ENCODE results near the gene EIF2B2. TPM values are rescaled to one million over a fixed set of nuclear protein-coding genes. Genes with fewer than 3 reads are reported as not detected.

EIF2B2 gene
- total and polyA plus RNA-seq, 2 of the 13 experiments (the other 11 are each of a cell fraction or from before 2014, with no cell fraction given), result 54.4 to 78.6 TPM

DNA sequence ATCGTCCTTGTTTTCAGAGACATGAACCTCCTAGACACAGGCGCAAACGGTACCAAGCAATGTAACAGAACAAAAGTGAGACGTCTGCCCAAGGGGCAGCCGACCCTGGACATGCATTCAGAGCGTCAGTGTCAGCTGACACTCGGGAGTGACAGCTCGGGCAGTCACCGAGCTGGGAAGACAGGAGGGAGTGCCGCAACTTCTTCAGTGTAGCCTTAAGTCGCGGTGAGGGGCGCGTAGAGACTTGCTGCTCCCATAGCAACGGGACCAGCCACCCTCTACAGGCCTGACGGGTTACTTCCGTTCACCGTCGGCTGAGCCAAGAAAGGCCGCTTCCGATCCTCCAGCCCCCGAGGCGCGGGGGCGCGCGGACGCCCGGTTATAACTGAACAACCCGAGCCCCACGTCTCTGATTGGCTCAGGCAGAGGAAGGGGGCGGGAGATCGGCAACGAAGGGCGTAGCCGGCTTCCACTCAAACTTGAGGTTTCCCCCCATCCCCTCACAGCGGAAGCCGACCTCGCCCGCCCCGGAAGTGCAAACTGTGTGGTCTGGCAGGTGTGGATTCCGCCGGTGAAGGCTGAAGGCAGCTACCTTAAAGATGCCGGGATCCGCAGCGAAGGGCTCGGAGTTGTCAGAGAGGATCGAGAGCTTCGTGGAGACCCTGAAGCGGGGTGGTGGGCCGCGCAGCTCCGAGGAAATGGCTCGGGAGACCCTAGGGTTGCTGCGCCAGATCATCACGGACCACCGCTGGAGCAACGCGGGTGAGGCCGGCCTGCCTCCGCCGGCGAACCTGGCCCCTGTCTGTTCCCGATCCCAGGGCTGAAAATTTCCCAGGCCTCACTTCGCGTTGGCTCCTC is at the start of gene EIF2B2 (continued):
- TF ChIP-seq, protein P1, sequence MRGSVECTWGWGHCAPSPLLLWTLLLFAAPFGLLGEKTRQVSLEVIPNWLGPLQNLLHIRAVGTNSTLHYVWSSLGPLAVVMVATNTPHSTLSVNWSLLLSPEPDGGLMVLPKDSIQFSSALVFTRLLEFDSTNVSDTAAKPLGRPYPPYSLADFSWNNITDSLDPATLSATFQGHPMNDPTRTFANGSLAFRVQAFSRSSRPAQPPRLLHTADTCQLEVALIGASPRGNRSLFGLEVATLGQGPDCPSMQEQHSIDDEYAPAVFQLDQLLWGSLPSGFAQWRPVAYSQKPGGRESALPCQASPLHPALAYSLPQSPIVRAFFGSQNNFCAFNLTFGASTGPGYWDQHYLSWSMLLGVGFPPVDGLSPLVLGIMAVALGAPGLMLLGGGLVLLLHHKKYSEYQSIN (CRISPR knock-in tag; IDR thresholded peaks at IDR 0.05; ENCODE audit: borderline replicate concordance), result no peak
- no peak for TF ChIP-seq ZNF225 (CRISPR knock-in tag; IDR thresholded peaks at IDR 0.05)
- TF ChIP-seq, protein P2, sequence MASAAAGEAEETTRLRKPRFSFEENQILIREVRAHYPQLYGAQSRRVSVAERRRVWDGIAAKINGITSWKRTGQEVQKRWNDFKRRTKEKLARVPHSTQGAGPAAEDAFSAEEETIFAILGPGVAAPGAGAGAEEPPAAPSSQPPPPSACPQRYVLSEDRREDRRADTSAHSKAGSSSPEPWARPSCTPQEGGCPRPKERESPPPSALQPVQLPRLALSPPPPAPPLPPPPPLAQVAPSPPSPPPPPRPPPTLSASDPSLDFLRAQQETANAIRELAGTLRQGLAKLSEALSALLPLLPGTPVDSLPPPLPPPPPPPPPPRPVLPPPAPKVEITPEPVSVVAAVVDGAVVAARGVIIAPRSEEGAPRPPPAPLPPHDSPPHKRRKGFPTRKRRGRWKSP (CRISPR knock-in tag; IDR thresholded peaks at IDR 0.05), result no peak
- no peak for TF ChIP-seq JUN (CRISPR knock-in tag; IDR thresholded peaks at IDR 0.05)
- no peak for TF ChIP-seq THYN1 (CRISPR knock-in tag; IDR thresholded peaks at IDR 0.05; ENCODE audit: borderline replicate concordance, low read depth)
- TF ChIP-seq RAD51 (IDR thresholded peaks at IDR 0.05; ENCODE audit: borderline replicate concordance), result no peak
- peak; percentile 70; the same call in 1 of the 2 replicates for TF ChIP-seq YEATS2 (CRISPR knock-in tag; IDR thresholded peaks at IDR 0.05; ENCODE audit: borderline replicate concordance)
- TF ChIP-seq ZNF607 (CRISPR knock-in tag; IDR thresholded peaks at IDR 0.05; ENCODE audit: borderline replicate concordance), result no peak; the same call in 1 of the 2 replicates
- TF ChIP-seq, protein P3, sequence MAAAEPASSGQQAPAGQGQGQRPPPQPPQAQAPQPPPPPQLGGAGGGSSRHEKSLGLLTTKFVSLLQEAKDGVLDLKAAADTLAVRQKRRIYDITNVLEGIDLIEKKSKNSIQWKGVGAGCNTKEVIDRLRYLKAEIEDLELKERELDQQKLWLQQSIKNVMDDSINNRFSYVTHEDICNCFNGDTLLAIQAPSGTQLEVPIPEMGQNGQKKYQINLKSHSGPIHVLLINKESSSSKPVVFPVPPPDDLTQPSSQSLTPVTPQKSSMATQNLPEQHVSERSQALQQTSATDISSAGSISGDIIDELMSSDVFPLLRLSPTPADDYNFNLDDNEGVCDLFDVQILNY (CRISPR knock-in tag; conservative IDR thresholded peaks at IDR 0.05), result no peak
- TF ChIP-seq KLF11 (CRISPR knock-in tag; IDR thresholded peaks at IDR 0.05), result no peak
- TF ChIP-seq ZBTB1 (CRISPR knock-in tag; IDR thresholded peaks at IDR 0.05; ENCODE audit: borderline replicate concordance), result no peak
- TF ChIP-seq, protein P4, sequence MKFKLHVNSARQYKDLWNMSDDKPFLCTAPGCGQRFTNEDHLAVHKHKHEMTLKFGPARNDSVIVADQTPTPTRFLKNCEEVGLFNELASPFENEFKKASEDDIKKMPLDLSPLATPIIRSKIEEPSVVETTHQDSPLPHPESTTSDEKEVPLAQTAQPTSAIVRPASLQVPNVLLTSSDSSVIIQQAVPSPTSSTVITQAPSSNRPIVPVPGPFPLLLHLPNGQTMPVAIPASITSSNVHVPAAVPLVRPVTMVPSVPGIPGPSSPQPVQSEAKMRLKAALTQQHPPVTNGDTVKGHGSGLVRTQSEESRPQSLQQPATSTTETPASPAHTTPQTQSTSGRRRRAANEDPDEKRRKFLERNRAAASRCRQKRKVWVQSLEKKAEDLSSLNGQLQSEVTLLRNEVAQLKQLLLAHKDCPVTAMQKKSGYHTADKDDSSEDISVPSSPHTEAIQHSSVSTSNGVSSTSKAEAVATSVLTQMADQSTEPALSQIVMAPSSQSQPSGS (CRISPR knock-in tag; IDR thresholded peaks at IDR 0.05), result no peak
- TF ChIP-seq ZNF790 (CRISPR knock-in tag; IDR thresholded peaks at IDR 0.05; ENCODE audit: borderline replicate concordance), result no peak
- no peak for TF ChIP-seq ZNF337 (CRISPR knock-in tag; IDR thresholded peaks at IDR 0.05; ENCODE audit: borderline replicate concordance, low read depth)
- TF ChIP-seq SKI (IDR thresholded peaks at IDR 0.05; ENCODE audit: partially characterized antibody), result no peak
- TF ChIP-seq, protein P5, sequence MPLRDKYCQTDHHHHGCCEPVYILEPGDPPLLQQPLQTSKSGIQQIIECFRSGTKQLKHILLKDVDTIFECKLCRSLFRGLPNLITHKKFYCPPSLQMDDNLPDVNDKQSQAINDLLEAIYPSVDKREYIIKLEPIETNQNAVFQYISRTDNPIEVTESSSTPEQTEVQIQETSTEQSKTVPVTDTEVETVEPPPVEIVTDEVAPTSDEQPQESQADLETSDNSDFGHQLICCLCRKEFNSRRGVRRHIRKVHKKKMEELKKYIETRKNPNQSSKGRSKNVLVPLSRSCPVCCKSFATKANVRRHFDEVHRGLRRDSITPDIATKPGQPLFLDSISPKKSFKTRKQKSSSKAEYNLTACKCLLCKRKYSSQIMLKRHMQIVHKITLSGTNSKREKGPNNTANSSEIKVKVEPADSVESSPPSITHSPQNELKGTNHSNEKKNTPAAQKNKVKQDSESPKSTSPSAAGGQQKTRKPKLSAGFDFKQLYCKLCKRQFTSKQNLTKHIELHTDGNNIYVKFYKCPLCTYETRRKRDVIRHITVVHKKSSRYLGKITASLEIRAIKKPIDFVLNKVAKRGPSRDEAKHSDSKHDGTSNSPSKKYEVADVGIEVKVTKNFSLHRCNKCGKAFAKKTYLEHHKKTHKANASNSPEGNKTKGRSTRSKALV (CRISPR knock-in tag; IDR thresholded peaks at IDR 0.05), result peak; percentile 69
- TF ChIP-seq ZNF709 (CRISPR knock-in tag; IDR thresholded peaks at IDR 0.05), result no peak; the same call in 1 of the 2 replicates

All from HepG2 (cell line).